ENCODE data around the gene ARID1B.
"Not testable (repeated sequence)": the region's sequence is repeated elsewhere in the genome, so short reads cannot be mapped to it uniquely, and the experiment has no call there.

Gene ARID1B

DNA sequence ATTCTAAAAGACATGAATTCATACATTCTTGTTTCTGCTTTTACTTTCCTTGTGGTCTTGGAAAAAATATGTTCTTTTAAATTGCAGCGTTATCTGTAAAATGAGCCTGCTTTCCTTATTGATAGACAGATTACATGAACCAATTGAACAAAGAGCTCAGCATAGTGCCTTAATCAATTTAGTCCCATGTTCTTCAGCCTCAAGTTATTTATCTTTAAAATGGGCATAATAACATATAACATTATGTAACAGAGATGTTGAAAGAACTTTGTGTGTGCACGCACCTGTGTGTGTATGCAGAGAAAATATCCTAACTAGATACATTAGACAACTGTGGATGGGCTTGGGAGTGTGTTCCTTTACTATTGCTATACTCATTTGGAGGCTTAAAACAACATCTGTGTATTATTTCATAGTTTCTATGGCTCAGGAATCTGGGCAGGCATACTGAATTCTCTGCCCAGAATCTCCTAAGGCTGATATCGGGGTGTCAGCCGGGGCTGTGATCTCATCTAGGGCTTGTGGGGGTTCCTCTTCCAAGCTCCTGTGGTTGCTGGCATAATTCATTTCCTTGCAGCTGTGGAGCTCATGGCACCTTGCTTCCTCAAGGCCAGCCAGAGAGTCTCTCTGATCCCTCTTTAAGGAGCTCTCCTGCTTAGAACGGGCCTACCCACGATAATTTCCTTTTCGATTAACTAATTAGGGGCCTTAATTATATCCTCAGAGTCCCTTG lies 194.1 kb downstream of the ARID1B start:
- no peak for DNase-seq

DNA sequence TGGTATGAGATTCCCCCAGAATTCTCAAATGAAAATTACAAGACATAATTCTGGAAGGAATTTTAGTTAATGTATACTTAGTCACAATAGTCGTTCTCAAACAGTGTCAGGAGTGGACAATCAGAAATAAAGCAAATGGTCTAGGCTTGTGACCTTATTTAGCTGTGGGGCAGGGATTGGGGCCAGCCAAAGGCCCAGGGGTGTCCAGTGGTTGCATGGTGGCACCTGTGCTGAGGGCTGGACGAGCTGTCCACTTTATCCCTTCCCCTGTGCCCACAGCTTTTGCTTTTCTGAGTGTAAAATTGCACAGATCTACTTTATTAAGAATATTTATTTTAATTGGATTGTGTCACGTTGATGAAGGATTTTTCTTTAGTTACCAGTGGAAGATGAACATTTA lies 195.0 kb downstream of the ARID1B start:
- no peak for DNase-seq

GRCh38 chr6:156974830-156975261 lies 197.7 kb downstream of the ARID1B start:
- no peak for DNase-seq

DNA sequence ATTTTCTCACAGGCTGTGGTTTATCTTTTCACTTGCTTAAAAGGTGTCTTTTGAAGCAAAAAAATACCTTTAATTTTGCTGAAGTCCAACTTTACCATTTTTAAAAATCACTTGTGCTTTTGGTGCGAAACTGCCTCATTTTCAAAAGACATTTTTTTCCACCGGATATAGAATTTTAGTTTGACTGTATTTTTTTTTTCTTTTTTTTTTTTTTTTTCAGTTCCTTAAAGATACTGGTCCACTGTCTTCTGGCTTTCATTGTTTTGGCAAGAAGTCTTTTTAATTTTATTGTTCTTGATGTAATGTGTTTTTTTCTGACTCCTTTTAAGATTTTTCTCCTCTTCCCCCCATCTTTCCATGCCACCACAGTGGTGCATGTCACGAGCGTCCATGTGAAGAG lies 198.2 kb downstream of the ARID1B start:
- DNase-seq = no peak

DNA sequence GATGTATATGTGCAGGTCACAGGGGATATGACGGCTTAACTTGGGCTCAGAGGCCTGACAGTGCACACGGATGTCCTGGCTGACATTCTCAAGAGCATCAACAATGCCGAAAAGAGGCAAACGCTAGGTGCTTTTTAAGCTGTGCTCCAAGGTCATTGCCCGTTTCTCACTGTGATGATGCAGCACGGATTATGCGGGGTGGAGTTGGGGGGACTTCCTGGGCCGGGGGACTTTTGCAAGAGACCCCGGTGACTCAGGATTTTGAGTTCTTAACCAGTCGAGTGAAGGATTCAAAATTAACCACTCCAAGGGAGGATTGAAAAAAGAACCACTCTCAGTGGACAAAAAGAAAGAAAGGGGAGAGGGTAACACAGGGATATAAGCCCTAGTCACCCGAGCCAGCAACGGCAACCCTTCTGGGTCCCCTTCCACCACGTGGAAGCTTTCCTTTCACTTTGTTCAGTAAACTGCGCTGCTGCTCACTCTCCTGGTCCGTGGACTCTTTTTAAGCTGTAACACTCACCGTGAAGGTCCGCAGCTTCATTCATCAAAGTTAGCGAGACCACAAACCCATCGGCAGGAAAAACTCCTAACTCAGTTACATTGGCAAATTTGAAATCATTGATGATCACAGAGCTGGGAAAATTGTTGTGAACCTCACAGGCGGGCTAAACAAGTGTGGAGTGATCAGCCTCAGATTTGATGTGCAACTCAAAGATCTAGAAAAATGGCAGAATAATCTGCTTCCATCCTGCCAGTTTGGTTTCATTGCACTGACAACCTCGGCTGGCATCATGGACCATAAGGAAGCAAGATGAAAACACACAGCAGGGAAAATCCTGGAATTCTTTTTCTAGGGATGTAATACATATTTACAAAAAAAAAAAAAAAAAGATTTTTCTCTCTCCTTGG lies 199.3 kb downstream of the ARID1B start:
- no peak for DNase-seq

DNA sequence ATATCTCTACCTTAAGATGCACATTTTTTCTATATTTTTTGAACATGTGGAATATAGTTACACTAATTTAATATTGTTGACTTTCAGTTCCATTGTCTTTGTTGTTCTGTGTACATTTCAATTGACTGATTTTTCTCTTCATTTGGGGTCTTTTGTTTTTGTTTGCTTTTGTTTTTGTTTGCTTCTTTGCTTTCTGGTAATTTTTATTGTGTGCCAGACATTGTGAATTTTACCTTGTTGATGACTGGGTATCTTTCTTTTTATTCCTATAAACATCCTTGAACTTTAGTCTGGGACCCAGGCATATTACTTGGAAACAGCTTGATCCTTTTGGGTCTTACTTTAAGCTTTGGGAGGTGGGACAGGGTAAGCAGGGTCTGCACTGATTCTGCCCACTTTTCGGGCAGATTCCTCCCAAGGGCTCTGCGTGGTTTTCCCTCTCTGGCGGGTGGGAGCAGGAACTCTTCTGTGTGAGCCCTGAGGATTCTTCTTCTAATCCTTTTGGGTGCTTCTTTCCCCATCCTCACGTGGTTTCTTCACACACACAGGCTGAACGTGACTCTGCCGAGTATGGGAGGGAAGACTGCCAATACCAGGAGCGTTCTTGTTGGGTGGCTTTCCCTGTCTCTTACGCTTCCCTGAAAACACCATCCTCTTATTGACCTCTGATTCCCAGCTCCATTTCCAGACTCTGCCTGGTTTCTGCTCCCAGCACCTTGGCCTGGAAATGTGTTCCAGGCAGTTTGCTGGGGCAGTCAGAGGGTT lies 200.5 kb downstream of the ARID1B start:
- DNase-seq = no peak

GRCh38 chr6:156978948-156979347 lies 201.8 kb downstream of the ARID1B start:
- DNase-seq = no peak

DNA sequence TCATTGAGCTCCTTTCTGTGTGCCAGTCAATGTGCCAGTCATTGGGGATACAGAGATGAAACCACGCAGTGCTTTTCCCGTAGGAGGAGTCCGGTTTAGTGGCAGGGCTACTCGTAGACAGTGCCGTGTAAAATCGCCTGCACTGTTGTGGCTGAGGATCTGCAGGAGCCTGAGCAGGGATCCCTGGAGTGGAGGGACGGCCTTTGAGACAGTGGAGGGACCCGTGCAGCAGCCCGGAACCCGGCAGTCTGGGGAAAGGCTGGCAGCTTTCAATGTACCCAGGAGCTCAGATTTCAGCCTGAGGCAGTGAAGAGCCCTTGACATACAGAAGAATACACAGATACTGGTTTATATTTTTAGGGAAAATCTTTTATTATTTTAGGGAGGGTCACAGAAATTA lies 203.3 kb downstream of the ARID1B start:
- no peak for DNase-seq

GRCh38 chr6:156980948-156981347 lies 203.8 kb downstream of the ARID1B start:
- no peak for DNase-seq

DNA sequence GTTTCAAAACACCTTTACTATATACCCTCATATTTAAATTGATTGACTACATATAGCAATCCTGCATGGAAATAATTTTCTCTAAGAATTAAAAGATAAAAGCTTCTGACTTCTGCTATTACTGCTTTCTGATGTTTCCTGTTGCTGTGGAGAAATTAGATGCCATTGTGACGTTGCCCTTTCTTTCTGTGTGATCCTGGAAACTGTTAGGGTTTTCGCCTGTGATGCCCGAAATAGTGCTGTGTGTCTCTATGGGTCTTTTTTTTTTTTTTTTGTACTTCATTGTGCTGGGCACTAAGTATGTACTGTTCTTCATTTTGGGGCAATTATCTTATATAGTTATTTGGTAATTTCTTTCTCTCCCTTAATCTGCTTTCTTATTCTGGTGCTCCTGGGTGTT lies 205.0 kb downstream of the ARID1B start:
- DNase-seq = no peak

DNA sequence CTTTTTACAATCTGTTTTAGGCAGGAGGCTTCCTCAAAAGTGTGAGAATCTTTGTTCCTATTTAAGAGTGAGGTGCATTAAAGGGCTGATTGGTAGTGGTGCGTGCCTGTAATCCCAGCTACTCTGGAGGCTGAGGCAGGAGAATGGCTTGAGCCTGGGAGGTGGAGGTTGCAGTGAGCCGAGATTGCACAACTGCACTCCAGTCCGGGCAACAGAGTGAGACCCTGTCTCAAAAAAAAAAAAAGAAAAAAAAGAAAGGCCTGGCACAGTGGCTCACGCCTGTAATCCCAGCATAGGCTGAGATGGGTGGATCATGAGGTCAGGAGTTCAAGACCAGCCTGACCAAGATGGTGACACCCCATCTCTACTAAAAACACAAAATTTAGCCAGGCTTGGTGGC lies 205.7 kb downstream of the ARID1B start:
- not testable (repeated sequence) for DNase-seq

DNA sequence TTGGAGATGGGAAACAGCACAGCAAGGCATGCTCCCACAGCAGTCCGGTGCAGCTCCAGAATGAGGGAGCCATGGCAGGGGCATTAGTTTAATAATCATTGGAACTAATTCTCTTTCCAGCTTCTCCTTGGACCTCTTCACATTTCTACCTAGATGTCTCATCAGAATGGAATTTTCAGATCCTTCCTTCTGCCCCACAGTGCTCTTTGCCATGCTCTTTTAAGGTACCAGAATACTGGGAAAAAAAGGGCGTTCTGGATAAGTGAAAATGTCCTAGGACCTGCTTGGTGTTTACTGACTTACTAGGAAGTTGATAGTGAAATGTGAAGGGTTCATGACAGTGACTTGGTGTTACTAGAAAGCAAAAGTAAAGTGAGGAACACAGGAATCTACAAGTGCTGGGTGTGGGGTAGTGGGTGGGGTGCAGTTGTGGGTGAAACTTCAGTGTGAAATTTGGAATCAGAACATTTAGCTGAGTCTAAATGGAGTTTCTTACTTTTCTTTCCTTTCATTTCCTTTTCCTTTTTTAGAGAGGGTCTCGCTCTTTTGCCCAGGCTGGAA lies 207.1 kb downstream of the ARID1B start:
- DNase-seq = no peak

DNA sequence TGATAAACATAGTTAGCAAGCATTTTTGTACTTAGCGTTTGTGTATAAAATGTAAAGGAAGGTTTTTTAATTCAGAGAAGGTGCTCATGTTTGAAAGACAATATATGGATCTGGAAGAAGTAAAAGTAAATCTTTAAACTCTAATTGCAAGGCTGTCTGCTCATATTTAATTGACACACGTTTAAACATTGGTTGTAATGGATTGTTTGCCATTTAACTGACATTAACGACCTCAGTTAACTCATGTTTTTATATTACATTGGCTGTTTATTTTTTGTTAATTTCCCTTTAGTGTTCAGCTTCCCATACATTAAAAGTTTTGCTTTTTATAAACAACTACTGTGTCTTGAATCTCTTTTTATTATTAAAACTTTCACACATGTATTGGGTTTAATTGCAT lies 208.1 kb downstream of the ARID1B start:
- no peak for DNase-seq

DNA sequence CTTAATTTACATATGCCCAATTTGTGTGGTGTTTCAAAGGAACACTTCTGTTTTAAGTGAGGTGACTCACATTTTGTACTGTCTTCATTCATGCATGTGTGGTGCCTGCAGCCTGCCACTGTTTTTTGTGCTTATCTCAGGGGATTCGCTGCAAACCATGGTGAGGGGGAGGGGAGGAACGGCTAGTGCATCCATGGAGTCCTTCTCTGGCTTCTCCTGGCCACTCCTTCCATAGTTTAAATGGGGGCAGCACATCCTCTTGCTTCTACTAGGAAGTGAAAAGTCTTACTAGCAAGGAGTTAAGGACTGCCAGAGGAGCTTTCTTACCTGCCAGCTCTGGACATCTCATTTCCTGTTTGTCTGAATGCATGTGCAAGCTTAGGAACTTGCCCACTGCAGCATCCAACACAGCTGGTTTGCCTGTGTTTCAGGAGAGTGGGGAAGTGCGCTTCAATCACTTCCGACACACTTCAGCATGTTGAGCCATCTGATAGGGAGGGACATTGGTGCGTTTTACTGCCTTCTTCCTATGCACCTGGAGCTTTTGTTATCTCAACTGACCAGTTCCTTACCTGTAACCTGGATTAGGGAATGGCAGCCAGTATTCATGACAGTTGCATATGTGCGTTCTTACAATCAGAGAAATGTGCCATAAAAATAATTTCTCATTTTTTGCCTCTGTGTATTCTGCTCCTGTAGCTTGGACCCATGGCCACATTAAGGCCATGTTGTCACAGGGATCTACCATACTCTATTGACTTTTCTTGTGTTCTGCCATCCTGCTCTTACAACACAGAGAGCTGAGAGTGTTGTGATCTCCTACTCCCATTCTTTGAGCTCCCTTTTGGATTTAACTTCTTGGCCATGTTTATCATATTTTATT lies 211.3 kb downstream of the ARID1B start:
- DNase-seq = no peak

DNA sequence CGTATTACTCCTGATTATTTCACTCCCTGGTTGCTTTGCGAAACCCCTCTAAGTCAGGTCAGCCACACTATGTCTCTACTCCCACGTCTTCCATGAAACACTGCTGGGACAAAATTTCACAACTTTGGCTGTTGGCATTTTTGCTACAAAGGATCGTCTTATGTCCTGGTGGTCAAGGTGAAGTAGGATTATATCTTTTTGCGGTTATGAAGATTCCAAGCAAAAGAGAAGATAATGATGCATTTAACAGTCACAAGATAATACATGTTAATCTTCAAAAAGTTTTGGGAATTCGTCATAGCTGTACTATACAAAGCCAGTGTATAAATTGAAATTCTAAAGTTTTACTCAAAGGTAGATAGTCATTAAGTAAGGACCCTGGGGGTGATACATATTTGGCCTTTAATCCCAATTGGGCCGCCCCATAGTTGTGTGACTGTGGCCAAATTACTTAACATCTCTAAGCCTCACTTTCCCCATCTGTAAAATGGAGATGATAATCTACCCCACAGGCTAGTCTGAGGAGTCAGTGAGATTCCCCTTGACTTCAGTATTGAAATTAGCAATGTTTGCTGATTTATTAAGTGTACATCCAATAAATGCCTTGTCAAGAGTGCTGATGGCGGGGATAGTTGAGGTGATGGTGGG lies 212.1 kb downstream of the ARID1B start:
- DNase-seq = no peak

- DNase-seq = no peak
Observed at GRCh38 chr6:156992020-156992804, 215.0 kb downstream of the ARID1B start.

- no peak for DNase-seq
Observed at GRCh38 chr6:156993713-156994112, 216.5 kb downstream of the ARID1B start.

GRCh38 chr6:156994215-156995076 lies 217.3 kb downstream of the ARID1B start:
- DNase-seq = no peak

GRCh38 chr6:156995502-156995901 lies 218.3 kb downstream of the ARID1B start:
- no peak for DNase-seq

DNA sequence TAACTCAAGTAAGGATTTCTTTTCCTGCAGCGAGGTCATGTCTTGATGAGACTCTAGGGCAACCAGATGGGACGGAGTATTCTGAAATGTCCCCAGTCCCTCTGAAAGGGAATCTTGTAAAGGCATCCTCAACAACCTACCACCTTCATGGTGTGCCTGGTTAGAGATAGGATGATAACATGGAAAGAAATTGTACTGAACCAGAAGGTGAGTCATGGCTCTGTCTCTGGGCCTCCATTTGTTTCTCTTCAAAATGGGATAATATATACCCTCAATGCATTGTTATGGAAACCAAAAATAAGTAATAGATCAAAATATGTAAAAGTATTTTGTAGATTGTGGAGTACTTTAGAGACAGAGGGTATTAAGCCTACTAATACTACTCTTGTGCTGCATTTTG lies 219.1 kb downstream of the ARID1B start:
- DNase-seq = no peak
